ENCODE data around the gene TREX2. TPM values are rescaled to one million over a fixed set of nuclear protein-coding genes. Genes with fewer than 3 reads are reported as not detected.
A peak's percentile ranks its signal among the peaks of the same experiment; 100 is the strongest.

TREX2 gene
- total RNA-seq, 1 donor from 2014 or later, result 0.29 TPM

DNA sequence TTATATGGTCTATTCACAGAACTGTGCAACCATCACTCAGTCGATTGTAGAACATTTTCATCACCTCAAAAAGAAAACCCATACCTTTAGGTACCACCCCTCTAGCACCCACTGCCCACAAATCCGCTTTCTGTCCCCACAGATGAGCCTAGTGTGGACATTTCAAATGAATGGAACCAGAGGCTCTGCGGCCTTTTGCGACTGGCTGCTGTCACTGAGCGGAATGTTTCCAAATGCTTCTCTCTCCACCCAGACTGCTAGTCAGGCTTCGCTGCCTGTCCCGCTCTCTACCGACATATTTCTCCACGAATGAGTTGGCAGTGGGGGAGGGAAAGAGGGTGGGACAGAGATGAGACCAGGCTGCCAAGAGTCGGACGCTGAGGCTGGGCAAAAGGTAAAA is 47.2 kb upstream of the TREX2 start:
- H3K4me3 Mint-ChIP-seq (ENCODE audit: unreplicated experiment), result no peak overlapping the region
- no peak for DNase-seq
- H3K27ac Mint-ChIP-seq (ENCODE audit: unreplicated experiment), result no peak overlapping the region
- peaks cover 2% of the 10 kb centered on the region for H3K27me3 Mint-ChIP-seq (ENCODE audit: unreplicated experiment)
- no peaks in the 10 kb centered on the region for H3K9me3 Mint-ChIP-seq (ENCODE audit: unreplicated experiment)
- no peak for TF ChIP-seq CTCF (IDR thresholded peaks at IDR 0.05; ENCODE audit: partially characterized antibody, unreplicated experiment)
- H3K36me3 Mint-ChIP-seq (ENCODE audit: unreplicated experiment), result no peaks in the 10 kb centered on the region
- no peaks in the 10 kb centered on the region for H3K4me1 Mint-ChIP-seq (ENCODE audit: low read depth, unreplicated experiment)

DNA sequence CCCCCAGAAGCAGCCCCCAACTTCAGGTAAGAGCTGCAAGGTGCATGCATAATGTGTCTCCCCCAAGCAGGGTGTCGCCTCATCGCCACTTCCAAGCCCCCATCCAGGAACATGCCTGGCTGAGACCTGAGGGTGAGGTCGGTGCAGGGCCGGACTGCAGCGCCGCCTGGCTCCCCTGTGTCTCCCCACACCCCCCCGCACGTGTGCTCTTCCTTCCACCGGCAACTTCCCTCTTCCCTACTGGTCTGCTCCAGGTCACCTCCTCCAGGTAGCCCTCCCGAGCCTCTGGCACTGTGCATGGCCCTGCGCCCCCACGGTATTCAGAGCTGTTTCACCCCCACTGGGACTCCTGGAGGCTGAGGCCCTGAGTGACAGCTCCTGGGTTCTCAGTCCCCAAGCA is 46.7 kb upstream of the TREX2 start:
- Mint-ChIP-seq H3K9me3 (ENCODE audit: unreplicated experiment) (no peaks in the 10 kb centered on the region), H3K27ac (ENCODE audit: unreplicated experiment) (no peak overlapping the region), H3K4me1 (ENCODE audit: low read depth, unreplicated experiment) (no peaks in the 10 kb centered on the region), H3K27me3 (ENCODE audit: unreplicated experiment) (peaks cover 2% of the 10 kb centered on the region), H3K4me3 (ENCODE audit: unreplicated experiment) (no peak overlapping the region), H3K36me3 (ENCODE audit: unreplicated experiment) (no peaks in the 10 kb centered on the region)
- no peak for TF ChIP-seq CTCF (IDR thresholded peaks at IDR 0.05; ENCODE audit: partially characterized antibody, unreplicated experiment)
- no peak for DNase-seq

- no peak for DNase-seq
- Mint-ChIP-seq H3K27ac (ENCODE audit: unreplicated experiment) (no peak overlapping the region), H3K36me3 (ENCODE audit: unreplicated experiment) (no peaks in the 10 kb centered on the region), H3K27me3 (ENCODE audit: unreplicated experiment) (peaks cover 2% of the 10 kb centered on the region), H3K4me1 (ENCODE audit: low read depth, unreplicated experiment) (no peaks in the 10 kb centered on the region), H3K4me3 (ENCODE audit: unreplicated experiment) (no peak overlapping the region), H3K9me3 (ENCODE audit: unreplicated experiment) (no peaks in the 10 kb centered on the region)
- no peak for TF ChIP-seq CTCF (IDR thresholded peaks at IDR 0.05; ENCODE audit: partially characterized antibody, unreplicated experiment)
Measured at GRCh38 chrX:153491918-153492317, 46.1 kb upstream of the TREX2 start.

DNA sequence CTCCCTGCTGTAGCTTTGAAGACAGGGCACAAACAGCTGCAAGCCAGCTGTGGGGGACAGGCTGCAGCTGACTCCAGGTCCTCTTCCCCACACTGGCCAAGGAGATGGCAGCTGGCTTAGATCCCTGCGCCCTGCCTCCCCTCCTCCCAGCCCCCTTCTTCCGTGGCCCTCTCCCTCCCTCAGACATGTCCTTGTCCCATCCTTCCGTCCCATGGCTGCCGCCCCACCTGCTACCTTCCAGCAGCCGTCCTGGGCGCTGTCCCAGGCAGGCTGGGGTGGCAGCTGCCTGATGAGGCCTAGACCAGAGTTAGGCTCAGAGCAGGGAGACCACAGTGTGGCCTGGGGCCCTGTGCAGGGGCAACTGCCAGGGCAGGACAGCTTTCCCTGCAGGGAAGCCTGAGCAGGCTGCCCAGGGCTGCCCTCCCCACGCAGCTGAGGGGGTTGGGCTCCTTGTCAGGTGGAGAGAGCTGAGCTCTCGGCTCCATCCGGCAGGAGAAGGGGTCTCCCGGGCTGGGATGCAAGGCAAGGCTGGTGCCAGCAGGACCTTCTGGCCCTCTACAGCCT is 45.6 kb upstream of the TREX2 start:
- Mint-ChIP-seq H3K4me1 (ENCODE audit: low read depth, unreplicated experiment) (no peaks in the 10 kb centered on the region), H3K36me3 (ENCODE audit: unreplicated experiment) (no peaks in the 10 kb centered on the region), H3K27ac (ENCODE audit: unreplicated experiment) (no peak overlapping the region), H3K9me3 (ENCODE audit: unreplicated experiment) (no peaks in the 10 kb centered on the region), H3K27me3 (ENCODE audit: unreplicated experiment) (peaks cover 2% of the 10 kb centered on the region), H3K4me3 (ENCODE audit: unreplicated experiment) (no peak overlapping the region)
- TF ChIP-seq CTCF (IDR thresholded peaks at IDR 0.05; ENCODE audit: partially characterized antibody, unreplicated experiment), result no peak
- DNase-seq, result peak; percentile 32

- Mint-ChIP-seq H3K27me3 (ENCODE audit: unreplicated experiment) (peaks cover 2% of the 10 kb centered on the region), H3K4me1 (ENCODE audit: low read depth, unreplicated experiment) (no peaks in the 10 kb centered on the region), H3K4me3 (ENCODE audit: unreplicated experiment) (no peak overlapping the region), H3K9me3 (ENCODE audit: unreplicated experiment) (no peaks in the 10 kb centered on the region), H3K27ac (ENCODE audit: unreplicated experiment) (no peak overlapping the region), H3K36me3 (ENCODE audit: unreplicated experiment) (no peaks in the 10 kb centered on the region)
- no peak for DNase-seq
- no peak for TF ChIP-seq CTCF (IDR thresholded peaks at IDR 0.05; ENCODE audit: partially characterized antibody, unreplicated experiment)
Measured at GRCh38 chrX:153490217-153490930, 44.5 kb upstream of the TREX2 start.
